ENCODE data around the gene SYT12. TPM values are rescaled to one million over a fixed set of nuclear protein-coding genes. Genes with fewer than 3 reads are reported as not detected.
A peak's percentile ranks its signal among the peaks of the same experiment; 100 is the strongest.

SYT12 gene
- total RNA-seq, 1 donor from 2014 or later = 0.34 TPM

GRCh38 chr11:67016550-67016949, 6.4 kb upstream of the SYT12 start:
- Histone ChIP-seq H3K27me3 (ENCODE audit: insufficient read depth, low read length) (no peaks in the 10 kb centered on the region), H3K4me3 (ENCODE audit: insufficient read depth, low read depth, low read length) (no peak overlapping the region), H3K27ac (ENCODE audit: low read depth, low read length) (no peak overlapping the region), H3K4me2 (ENCODE audit: low read length) (no peak overlapping the region), H3K4me1 (ENCODE audit: insufficient read depth, low read length) (no peaks in the 10 kb centered on the region), H3K9ac (ENCODE audit: low read length) (no peak overlapping the region), H4K20me1 (ENCODE audit: insufficient read depth, low read length) (no peaks in the 10 kb centered on the region), H3K79me2 (ENCODE audit: insufficient read depth, low read length) (no peaks in the 10 kb centered on the region), H3K36me3 (ENCODE audit: insufficient read depth, low read length) (no peaks in the 10 kb centered on the region), H2AFZ (ENCODE audit: low read depth, low read length) (no peak overlapping the region), H3K9me3 (ENCODE audit: insufficient read depth, low read depth, low read length) (no peaks in the 10 kb centered on the region)
- Mint-ChIP-seq H3K36me3 (ENCODE audit: low read depth, unreplicated experiment) (no peaks in the 10 kb centered on the region), H3K9me3 (ENCODE audit: unreplicated experiment) (no peaks in the 10 kb centered on the region), H3K27me3 (ENCODE audit: low read depth, unreplicated experiment) (peaks cover 27% of the 10 kb centered on the region), H3K4me1 (ENCODE audit: low read depth, unreplicated experiment) (no peaks in the 10 kb centered on the region), H3K27ac (ENCODE audit: unreplicated experiment) (no peak overlapping the region), H3K4me3 (ENCODE audit: unreplicated experiment) (no peak overlapping the region)
- DNase-seq (ENCODE audit: low read depth) (no peak), FAIRE-seq (no peak)
- TF ChIP-seq EZH2 (IDR thresholded peaks at IDR 0.05; ENCODE audit: insufficient read depth, low read length) (no peak), CTCF (IDR thresholded peaks at IDR 0.05; ENCODE audit: insufficient read depth, low read depth, low read length) (no peak)

- no peak overlapping the region for H3K4me3 ChIP-seq (ENCODE audit: insufficient read depth, low read depth, low read length)
- FAIRE-seq = no peak
- no peaks in the 10 kb centered on the region for H3K79me2 ChIP-seq (ENCODE audit: insufficient read depth, low read length)
- Mint-ChIP-seq H3K9me3 (ENCODE audit: unreplicated experiment) (no peaks in the 10 kb centered on the region), H3K36me3 (ENCODE audit: low read depth, unreplicated experiment) (no peaks in the 10 kb centered on the region), H3K4me3 (ENCODE audit: unreplicated experiment) (no peak overlapping the region), H3K27ac (ENCODE audit: unreplicated experiment) (no peak overlapping the region), H3K27me3 (ENCODE audit: low read depth, unreplicated experiment) (peaks cover 36% of the 10 kb centered on the region), H3K4me1 (ENCODE audit: low read depth, unreplicated experiment) (peaks cover 10% of the 10 kb centered on the region)
- H3K4me1 ChIP-seq (ENCODE audit: insufficient read depth, low read length) = peaks cover 30% of the 10 kb centered on the region
- H2AFZ ChIP-seq (ENCODE audit: low read depth, low read length) = no peak overlapping the region
- H3K4me2 ChIP-seq (ENCODE audit: low read length) = no peak overlapping the region
- no peaks in the 10 kb centered on the region for H4K20me1 ChIP-seq (ENCODE audit: insufficient read depth, low read length)
- H3K36me3 ChIP-seq (ENCODE audit: insufficient read depth, low read length) = no peaks in the 10 kb centered on the region
- no peaks in the 10 kb centered on the region for H3K9me3 ChIP-seq (ENCODE audit: insufficient read depth, low read depth, low read length)
- H3K9ac ChIP-seq (ENCODE audit: low read length) = no peak overlapping the region
- DNase-seq (ENCODE audit: low read depth) = no peak
- H3K27ac ChIP-seq (ENCODE audit: low read depth, low read length) = no peak overlapping the region
- no peak for TF ChIP-seq CTCF (IDR thresholded peaks at IDR 0.05; ENCODE audit: insufficient read depth, low read depth, low read length)
- no peak for TF ChIP-seq EZH2 (IDR thresholded peaks at IDR 0.05; ENCODE audit: insufficient read depth, low read length)
- no peaks in the 10 kb centered on the region for H3K27me3 ChIP-seq (ENCODE audit: insufficient read depth, low read length)
Observed at GRCh38 chr11:67020949-67021348, 2.0 kb upstream of the SYT12 start.

DNA sequence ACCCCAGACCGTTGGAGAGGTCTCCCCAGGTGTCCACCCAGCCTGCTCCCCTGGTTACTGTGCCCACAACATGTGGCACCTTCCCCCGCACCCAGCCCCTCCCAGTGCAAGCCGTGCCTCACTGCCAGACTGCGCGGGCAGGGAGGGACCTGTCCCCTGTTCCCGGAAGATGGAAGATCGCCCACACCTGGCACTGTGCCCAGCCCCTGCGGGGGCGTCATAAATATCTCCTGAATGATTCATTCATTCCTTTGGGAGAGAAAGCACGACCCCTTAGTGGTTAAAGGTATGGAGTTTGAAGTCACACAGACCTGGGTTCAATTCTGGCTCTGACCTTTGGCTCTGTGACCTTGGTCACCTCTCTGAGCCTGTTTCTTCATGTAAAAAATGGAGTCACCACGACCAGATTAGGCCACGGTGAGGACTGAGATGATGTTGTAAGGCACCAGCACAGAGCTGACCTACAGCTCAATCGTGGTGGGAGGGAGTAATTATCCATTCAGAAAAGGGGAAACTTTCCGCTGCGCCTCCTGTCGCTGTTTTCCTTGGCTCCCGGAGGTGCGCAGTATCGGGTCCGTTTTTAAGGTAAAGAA, 497 bp upstream of the SYT12 start:
- Histone ChIP-seq H4K20me1 (ENCODE audit: insufficient read depth, low read length) (no peaks in the 10 kb centered on the region), H3K36me3 (ENCODE audit: insufficient read depth, low read length) (no peaks in the 10 kb centered on the region), H3K4me2 (ENCODE audit: low read length) (peak overlapping the region; percentile 81), H3K27me3 (ENCODE audit: insufficient read depth, low read length) (no peaks in the 10 kb centered on the region), H3K27ac (ENCODE audit: low read depth, low read length) (no peak overlapping the region), H3K4me1 (ENCODE audit: insufficient read depth, low read length) (peaks cover 30% of the 10 kb centered on the region), H3K79me2 (ENCODE audit: insufficient read depth, low read length) (no peaks in the 10 kb centered on the region), H3K9ac (ENCODE audit: low read length) (no peak overlapping the region), H3K4me3 (ENCODE audit: insufficient read depth, low read depth, low read length) (peak overlapping the region; percentile 42), H3K9me3 (ENCODE audit: insufficient read depth, low read depth, low read length) (no peaks in the 10 kb centered on the region), H2AFZ (ENCODE audit: low read depth, low read length) (no peak overlapping the region)
- peaks cover 10% of the 10 kb centered on the region for H3K4me1 Mint-ChIP-seq (ENCODE audit: low read depth, unreplicated experiment)
- no peaks in the 10 kb centered on the region for H3K9me3 Mint-ChIP-seq (ENCODE audit: unreplicated experiment)
- H3K27ac Mint-ChIP-seq (ENCODE audit: unreplicated experiment) = peak overlapping the region; percentile 83
- DNase-seq (ENCODE audit: low read depth) = peak; percentile 63
- no peak for TF ChIP-seq CTCF (IDR thresholded peaks at IDR 0.05; ENCODE audit: insufficient read depth, low read depth, low read length)
- TF ChIP-seq EZH2 (IDR thresholded peaks at IDR 0.05; ENCODE audit: insufficient read depth, low read length) = no peak
- FAIRE-seq = no peak
- peaks cover 35% of the 10 kb centered on the region for H3K27me3 Mint-ChIP-seq (ENCODE audit: low read depth, unreplicated experiment)
- H3K4me3 Mint-ChIP-seq (ENCODE audit: unreplicated experiment) = peak overlapping the region; percentile 81
- no peaks in the 10 kb centered on the region for H3K36me3 Mint-ChIP-seq (ENCODE audit: low read depth, unreplicated experiment)

All from astrocyte (in vitro differentiated cells and primary cell).